NT2/D1 (cell line): ENCODE measurements around the gene YKT6.

Source experiments
- DNase-seq: peaks from one replicate; pipeline ENCODE4 v3.0.0-alpha.2; 2011; ENCODE audit warnings: low read depth, low spot score
- H3K27me3 ChIP-seq: 2 replicates; pipeline ENCODE4 v1.6.0; 2011; ENCODE audit warnings: mild to moderate bottlenecking; ENCODE audit not compliant: insufficient read length, insufficient read depth
- H3K36me3 ChIP-seq: 2 replicates; pipeline ENCODE4 v1.6.1; 2011; ENCODE audit warnings: mild to moderate bottlenecking, low read length, mixed read lengths; ENCODE audit not compliant: insufficient read depth, insufficient read length
- H3K4me1 ChIP-seq: 2 replicates; pipeline ENCODE4 v1.5.1; 2011; ENCODE audit not compliant: insufficient read depth, insufficient read length
- H3K4me3 ChIP-seq: 2 replicates; pipeline ENCODE4 v1.5.1; 2011; ENCODE audit warnings: low read depth; ENCODE audit not compliant: insufficient read length
- H3K9ac ChIP-seq: 2 replicates; pipeline ENCODE4 v1.6.0; 2011; ENCODE audit warnings: low read depth; ENCODE audit not compliant: insufficient read length
- H3K9me3 ChIP-seq: 2 replicates; pipeline ENCODE4 v1.5.1; 2011; ENCODE audit warnings: mild to moderate bottlenecking, low read length; ENCODE audit not compliant: insufficient read depth
- SUZ12 ChIP-seq: IDR thresholded peaks from 2 replicates; pipeline ENCODE4 v1.6.1; 2011; ENCODE audit not compliant: insufficient read length, insufficient read depth; ENCODE audit errors: extremely low read depth
- YY1 ChIP-seq: IDR thresholded peaks from 2 replicates; pipeline ENCODE4 v1.6.1; 2011; ENCODE audit not compliant: insufficient read length, insufficient read depth
- ZNF274 ChIP-seq: IDR thresholded peaks from 2 replicates; pipeline ENCODE4 v1.6.1; 2011; ENCODE audit warnings: mild to moderate bottlenecking, low read depth, low read length

Gene YKT6

GRCh38 chr7:44238116-44238695 is 37.4 kb downstream of the YKT6 start:
- DNase-seq = no peak
- H3K36me3 ChIP-seq = no peaks in the 10 kb centered on the region
- no peak overlapping the region for H3K4me3 ChIP-seq
- peaks cover 19% of the 10 kb centered on the region for H3K4me1 ChIP-seq
- no peak for TF ChIP-seq ZNF274
- TF ChIP-seq SUZ12 = no peak
- TF ChIP-seq YY1 = no peak
- no peak overlapping the region for H3K9ac ChIP-seq
- no peaks in the 10 kb centered on the region for H3K27me3 ChIP-seq
- no peaks in the 10 kb centered on the region for H3K9me3 ChIP-seq

- DNase-seq = no peak
- Histone ChIP-seq H3K9me3 (no peaks in the 10 kb centered on the region), H3K9ac (no peak overlapping the region)
Observed at GRCh38 chr7:44239361-44239760, 38.6 kb downstream of the YKT6 start.

GRCh38 chr7:44240376-44240775 is 39.6 kb downstream of the YKT6 start:
- H3K9me3 ChIP-seq = no peaks in the 10 kb centered on the region
- H3K36me3 ChIP-seq = no peaks in the 10 kb centered on the region
- H3K4me3 ChIP-seq = no peak overlapping the region
- DNase-seq = no peak
- H3K9ac ChIP-seq = no peak overlapping the region
- no peak for TF ChIP-seq YY1
- no peak for TF ChIP-seq ZNF274
- TF ChIP-seq SUZ12 = no peak
- H3K27me3 ChIP-seq = no peaks in the 10 kb centered on the region
- H3K4me1 ChIP-seq = peaks cover 16% of the 10 kb centered on the region

More at GRCh38 chr7:44239361-44239760, 38.6 kb downstream of the YKT6 start:
- Histone ChIP-seq H3K4me1 (peaks cover 19% of the 10 kb centered on the region), H3K27me3 (no peaks in the 10 kb centered on the region), H3K36me3 (no peaks in the 10 kb centered on the region), H3K4me3 (no peak overlapping the region)
- no peak for TF ChIP-seq ZNF274
- no peak for TF ChIP-seq SUZ12
- TF ChIP-seq YY1 = no peak

GRCh38 chr7:44240983-44241510 is 40.3 kb downstream of the YKT6 start:
- TF ChIP-seq SUZ12 (no peak), YY1 (no peak), ZNF274 (no peak)
- peak; percentile 76 for DNase-seq
- H3K9ac ChIP-seq = no peak overlapping the region
- no peak overlapping the region for H3K4me3 ChIP-seq
- H3K4me1 ChIP-seq = peaks cover 13% of the 10 kb centered on the region
- H3K36me3 ChIP-seq = no peaks in the 10 kb centered on the region
- no peaks in the 10 kb centered on the region for H3K27me3 ChIP-seq
- no peaks in the 10 kb centered on the region for H3K9me3 ChIP-seq

- TF ChIP-seq ZNF274 (no peak), SUZ12 (no peak), YY1 (no peak)
- no peaks in the 10 kb centered on the region for H3K27me3 ChIP-seq
- no peak overlapping the region for H3K4me3 ChIP-seq
- no peak overlapping the region for H3K9ac ChIP-seq
- peaks cover 6% of the 10 kb centered on the region for H3K4me1 ChIP-seq
- H3K36me3 ChIP-seq = no peaks in the 10 kb centered on the region
- DNase-seq = no peak
- H3K9me3 ChIP-seq = no peaks in the 10 kb centered on the region
Observed at GRCh38 chr7:44242091-44242490, 41.3 kb downstream of the YKT6 start.

- no peak for DNase-seq
- Histone ChIP-seq H3K4me1 (peaks cover 6% of the 10 kb centered on the region), H3K4me3 (no peak overlapping the region), H3K9ac (peak overlapping the region; percentile 8), H3K36me3 (no peaks in the 10 kb centered on the region), H3K27me3 (no peaks in the 10 kb centered on the region), H3K9me3 (no peaks in the 10 kb centered on the region)
- TF ChIP-seq YY1 (no peak), ZNF274 (no peak), SUZ12 (no peak)
Observed at GRCh38 chr7:44244282-44244681, 43.5 kb downstream of the YKT6 start.

- H3K36me3 ChIP-seq = no peaks in the 10 kb centered on the region
- H3K4me1 ChIP-seq = peaks cover 2% of the 10 kb centered on the region
- no peak for DNase-seq
- peaks cover 2% of the 10 kb centered on the region for H3K27me3 ChIP-seq
- H3K9ac ChIP-seq = no peak overlapping the region
- H3K9me3 ChIP-seq = no peaks in the 10 kb centered on the region
- no peak for TF ChIP-seq YY1
- TF ChIP-seq ZNF274 = no peak
- no peak for TF ChIP-seq SUZ12
- no peak overlapping the region for H3K4me3 ChIP-seq
Observed at GRCh38 chr7:44246396-44247113, 45.8 kb downstream of the YKT6 start.
